Type B pancreatic cell (in vitro differentiated cells): Measurements from ENCODE around the gene TTC12. TPM values are rescaled to one million over a fixed set of nuclear protein-coding genes. Genes with fewer than 3 reads are reported as not detected.
"Not testable (repeated sequence)": the region's sequence is repeated elsewhere in the genome, so short reads cannot be mapped to it uniquely, and the experiment has no call there.

Experiments used
- DNase-seq: peaks from one replicate; pipeline ENCODE4 v3.0.0; 2021; ENCODE audit warnings: mixed read lengths; ENCODE audit not compliant: unreplicated experiment; ENCODE audit errors: extremely low spot score
- H3K27ac Mint-ChIP-seq: 2 replicates; pipeline ENCODE4 v1.8.0; 2021; ENCODE audit warnings: mild to moderate bottlenecking, mixed read lengths
- H3K27me3 Mint-ChIP-seq: 2 replicates; pipeline ENCODE4 v1.8.0; 2021; ENCODE audit warnings: mixed read lengths
- H3K36me3 Mint-ChIP-seq: 2 replicates; pipeline ENCODE4 v1.8.0; 2021; ENCODE audit warnings: mixed read lengths
- H3K4me1 Mint-ChIP-seq: one replicate; pipeline ENCODE4 v1.8.0; 2021; ENCODE audit warnings: mixed read lengths; ENCODE audit not compliant: unreplicated experiment
- H3K4me3 Mint-ChIP-seq: 2 replicates; pipeline ENCODE4 v1.8.0; 2021; ENCODE audit warnings: mild to moderate bottlenecking, mixed read lengths
- H3K9me3 Mint-ChIP-seq: 2 replicates; pipeline ENCODE4 v1.8.0; 2021; ENCODE audit warnings: mixed read lengths
- CTCF ChIP-seq: fragments of 200-600 bp; sonication (generic); conservative IDR thresholded peaks from 2 replicates; pipeline ENCODE4 v1.5.0; 2021; ENCODE audit warnings: antibody characterized with exemption, mild to moderate bottlenecking
- total RNA-seq: library from RNA; stranded (reverse); gene quantifications from 2 replicates; pipeline ENCODE4 v1.2.1, GENCODE V29; 2021; ENCODE audit warnings: low replicate concordance

The TTC12 gene
- total RNA-seq, 1 donor from 2014 or later, result 27.6 TPM

GRCh38 chr11:113293936-113294335, 20.4 kb upstream of the TTC12 start:
- no peak overlapping the region for H3K27ac Mint-ChIP-seq
- no peak overlapping the region for H3K4me3 Mint-ChIP-seq
- peaks cover 8% of the 10 kb centered on the region for H3K4me1 Mint-ChIP-seq
- H3K27me3 Mint-ChIP-seq, result peaks cover 30% of the 10 kb centered on the region
- H3K9me3 Mint-ChIP-seq, result no peaks in the 10 kb centered on the region
- peaks cover 3% of the 10 kb centered on the region for H3K36me3 Mint-ChIP-seq
- DNase-seq, result no peak
- TF ChIP-seq CTCF, result no peak

- TF ChIP-seq CTCF, result no peak
- Mint-ChIP-seq H3K4me1 (no peaks in the 10 kb centered on the region), H3K36me3 (peaks cover 3% of the 10 kb centered on the region), H3K4me3 (no peak overlapping the region), H3K27me3 (peaks cover 38% of the 10 kb centered on the region), H3K9me3 (no peaks in the 10 kb centered on the region), H3K27ac (no peak overlapping the region)
- DNase-seq, result no peak
Observed at GRCh38 chr11:113295993-113296392, 18.4 kb upstream of the TTC12 start.

DNA sequence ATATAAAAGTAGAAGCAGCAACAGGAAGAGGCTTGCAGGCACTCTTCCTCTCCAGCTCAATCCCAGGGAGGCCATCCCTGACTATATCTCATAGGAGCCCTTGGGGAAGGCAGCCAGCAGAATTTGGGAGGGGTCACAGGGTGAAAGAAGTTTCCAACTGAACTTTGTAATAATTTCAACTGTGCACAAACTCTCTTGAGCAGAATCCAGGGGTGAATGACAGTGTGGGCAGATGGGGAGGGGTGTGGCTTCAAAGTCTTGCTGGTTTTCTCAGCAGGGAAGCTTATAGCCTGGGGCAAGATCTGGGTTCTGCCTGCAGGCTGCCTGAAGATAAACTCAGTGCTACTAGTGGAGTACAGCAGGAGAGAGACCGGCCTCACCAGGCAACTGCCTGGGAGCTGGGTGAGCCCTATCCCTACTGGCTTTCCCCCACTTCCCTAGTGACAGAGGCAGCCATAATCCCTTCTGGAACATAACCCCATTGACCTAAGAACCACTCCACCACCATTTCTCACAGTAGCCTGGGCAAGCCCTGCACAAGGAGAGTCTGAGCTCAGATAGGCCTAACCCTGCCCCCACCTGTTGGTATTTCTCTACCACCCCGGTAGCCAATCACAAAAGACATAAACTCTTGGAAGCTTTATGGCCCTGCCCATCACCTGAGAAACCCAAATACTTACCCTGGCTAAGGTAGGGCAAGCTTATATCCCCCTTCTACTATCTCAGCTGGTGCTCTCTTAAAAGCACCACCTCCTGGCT, 17.8 kb upstream of the TTC12 start:
- Mint-ChIP-seq H3K27ac (no peak overlapping the region), H3K36me3 (peaks cover 3% of the 10 kb centered on the region)

DNA sequence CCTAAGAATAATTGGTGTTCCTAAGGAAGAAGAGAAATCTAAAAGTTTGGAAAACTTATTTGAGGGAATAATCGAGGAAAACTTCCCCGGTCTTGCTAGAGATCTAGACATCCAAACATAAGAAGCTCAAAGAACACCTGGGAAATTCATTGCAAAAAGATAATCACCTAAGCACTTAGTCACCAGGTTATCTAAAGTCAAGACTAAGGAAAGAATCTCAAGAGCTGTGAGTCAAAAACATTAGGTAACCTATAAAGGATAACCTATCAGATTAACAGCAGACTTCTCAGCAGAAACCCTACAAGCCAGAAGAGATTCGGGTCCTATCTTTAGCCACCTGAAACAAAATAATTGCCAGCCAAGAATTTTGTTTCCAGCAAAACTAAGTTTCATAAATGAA, 15.9 kb upstream of the TTC12 start:
- H3K9me3 Mint-ChIP-seq, H3K27ac Mint-ChIP-seq, H3K4me3 Mint-ChIP-seq, H3K36me3 Mint-ChIP-seq, H3K4me1 Mint-ChIP-seq, DNase-seq: not testable (repeated sequence)
- peaks cover 31% of the 10 kb centered on the region for H3K27me3 Mint-ChIP-seq

More for the DNA sequence above, 17.8 kb upstream of the TTC12 start:
- Mint-ChIP-seq H3K4me3 (no peak overlapping the region), H3K27me3 (peaks cover 38% of the 10 kb centered on the region), H3K4me1 (no peaks in the 10 kb centered on the region), H3K9me3 (peaks cover 2% of the 10 kb centered on the region)
- no peak for DNase-seq
- TF ChIP-seq CTCF, result no peak

DNA sequence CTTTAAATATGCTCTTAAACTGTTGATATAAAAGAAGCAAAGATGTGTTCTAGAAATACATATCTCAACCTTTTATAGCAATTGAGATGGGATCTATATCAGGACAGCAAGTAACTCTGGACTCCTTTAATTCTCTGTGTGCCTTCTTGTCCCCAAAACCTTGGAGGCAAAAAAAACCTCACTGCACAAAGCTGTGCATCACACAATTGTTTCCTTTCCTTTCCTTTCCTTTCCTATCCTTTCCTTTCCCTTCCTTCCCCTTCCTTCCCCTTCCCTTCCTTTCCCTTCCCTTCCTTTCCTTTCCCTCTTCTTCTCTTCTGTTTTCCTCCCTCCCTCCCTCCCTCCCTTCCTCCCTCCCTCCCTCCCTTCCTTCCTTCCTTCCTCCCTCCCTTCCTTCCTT, 9.5 kb upstream of the TTC12 start:
- Mint-ChIP-seq H3K27ac (no peak overlapping the region), H3K36me3 (no peaks in the 10 kb centered on the region), H3K4me1 (no peaks in the 10 kb centered on the region), H3K4me3 (no peak overlapping the region), H3K9me3 (peaks cover 3% of the 10 kb centered on the region), H3K27me3 (peaks cover 27% of the 10 kb centered on the region)
- no peak for DNase-seq
- TF ChIP-seq CTCF, result no peak

DNA sequence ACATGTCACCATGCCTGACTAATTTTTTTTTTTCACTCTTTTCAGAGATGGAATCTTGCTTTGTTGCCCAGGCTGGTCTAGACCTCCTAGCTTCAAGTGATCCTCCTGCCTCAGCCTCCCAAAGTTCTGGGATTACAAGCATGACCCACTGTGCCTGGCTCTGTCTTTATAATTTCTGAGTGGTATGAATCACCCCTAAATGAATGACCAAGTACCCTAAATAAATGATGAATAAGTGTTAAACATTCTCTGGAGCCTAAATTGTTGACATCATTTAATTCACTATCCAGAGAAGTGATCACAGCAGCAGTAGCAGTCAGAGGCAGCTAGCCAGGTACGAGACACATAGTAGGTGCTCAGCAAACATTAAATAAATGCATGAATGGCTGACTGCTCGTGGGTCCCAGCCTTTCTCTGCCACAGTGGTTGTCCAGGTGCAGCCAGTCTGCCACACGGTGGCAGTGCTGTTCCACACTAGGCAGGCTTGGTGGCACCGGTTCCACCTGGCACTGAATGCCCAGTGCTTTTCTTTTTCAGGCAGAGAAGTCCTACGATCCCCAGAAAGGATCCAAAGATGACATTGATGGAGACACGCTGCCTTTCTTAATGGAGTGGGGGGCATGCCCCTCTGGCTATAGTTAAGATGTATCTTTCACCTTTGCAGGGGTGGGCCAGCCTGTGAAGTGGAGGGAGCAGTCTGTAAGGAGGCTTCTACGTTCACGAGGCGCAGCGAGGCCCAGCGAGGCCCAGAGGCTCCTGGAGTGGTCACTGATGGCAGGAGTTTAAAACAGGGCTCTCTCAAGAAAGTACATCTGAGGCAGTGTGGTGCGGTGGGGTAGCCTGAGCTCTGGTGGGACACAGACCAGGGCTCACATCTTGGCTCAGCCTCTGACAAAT, 8.7 kb upstream of the TTC12 start:
- H3K36me3 Mint-ChIP-seq, result no peaks in the 10 kb centered on the region
- peaks cover 3% of the 10 kb centered on the region for H3K9me3 Mint-ChIP-seq
- no peak overlapping the region for H3K4me3 Mint-ChIP-seq
- H3K27ac Mint-ChIP-seq, result no peak overlapping the region
- H3K4me1 Mint-ChIP-seq, result no peaks in the 10 kb centered on the region
- TF ChIP-seq CTCF, result peak; percentile 94
- no peak for DNase-seq
- H3K27me3 Mint-ChIP-seq, result peaks cover 22% of the 10 kb centered on the region
